OCI-LY1 (cell line): ENCODE measurements around the gene CCDC27.

ENCODE experiments used
- H2AFZ ChIP-seq: fragments of 200-600 bp; sonication (generic), shearing (Covaris generic); 2 replicates; pipeline ENCODE4 v1.6.0; 2014; ENCODE audit warnings: antibody characterized with exemption, mild to moderate bottlenecking, low read length
- H3F3A ChIP-seq: fragments of 200-600 bp; sonication (generic), shearing (Covaris generic); 2 replicates; pipeline ENCODE4 v1.6.0; 2014; ENCODE audit warnings: mild to moderate bottlenecking, antibody characterized with exemption, low read length, moderate library complexity; ENCODE audit not compliant: insufficient read depth
- H3K27ac ChIP-seq: fragments of 200-600 bp; sonication (generic); 2 replicates; pipeline ENCODE4 v1.5.1; 2014; ENCODE audit warnings: low read length, mixed run types, mild to moderate bottlenecking, low read depth; ENCODE audit not compliant: poor library complexity, severe bottlenecking
- H3K27me3 ChIP-seq: fragments of 200-600 bp; sonication (generic); 2 replicates; pipeline ENCODE4 v1.6.0; 2014; ENCODE audit warnings: antibody characterized with exemption, mild to moderate bottlenecking, low read length, moderate library complexity; ENCODE audit not compliant: insufficient read depth
- H3K36me3 ChIP-seq: fragments of 200-600 bp; sonication (generic); 2 replicates; pipeline ENCODE4 v1.6.1; 2014; ENCODE audit warnings: mild to moderate bottlenecking, antibody characterized with exemption, low read length, moderate library complexity, mixed read lengths; ENCODE audit not compliant: insufficient read depth
- H3K4me1 ChIP-seq: fragments of 200-600 bp; sonication (generic); 2 replicates; pipeline ENCODE4 v1.5.1; 2014; ENCODE audit warnings: mild to moderate bottlenecking, low read length, moderate library complexity; ENCODE audit not compliant: insufficient read depth, severe bottlenecking
- H3K4me2 ChIP-seq: fragments of 200-600 bp; sonication (generic), shearing (Covaris generic); 2 replicates; pipeline ENCODE4 v1.6.1; 2014; ENCODE audit warnings: low read length
- H3K4me3 ChIP-seq: fragments of 200-600 bp; sonication (generic); 2 replicates; pipeline ENCODE4 v1.5.1; 2014; ENCODE audit warnings: low read length, low read depth, mild to moderate bottlenecking, mixed read lengths; ENCODE audit not compliant: poor library complexity, severe bottlenecking
- H3K79me2 ChIP-seq: fragments of 200-600 bp; shearing (Covaris generic); 2 replicates; pipeline ENCODE4 v1.6.1; 2016; ENCODE audit warnings: mixed run types, low read length, mixed read lengths; ENCODE audit not compliant: insufficient read depth
- H3K9ac ChIP-seq: fragments of 200-600 bp; sonication (generic), shearing (Covaris generic); 2 replicates; pipeline ENCODE4 v1.6.1; 2014; ENCODE audit warnings: mild to moderate bottlenecking, low read length, mixed read lengths
- H3K9me2 ChIP-seq: fragments of 200-600 bp; sonication (generic), shearing (Covaris generic); 2 replicates; pipeline ENCODE4 v1.6.1; 2014; ENCODE audit warnings: low read depth, mild to moderate bottlenecking, low read length, mixed read lengths
- H3K9me3 ChIP-seq: fragments of 200-600 bp; shearing (Covaris generic); 2 replicates; pipeline ENCODE4 v1.6.1; 2014; ENCODE audit warnings: low read length, mixed read lengths
- H4K20me1 ChIP-seq: fragments of 200-600 bp; sonication (generic), shearing (Covaris generic); 2 replicates; pipeline ENCODE4 v1.6.0; 2016; ENCODE audit warnings: mild to moderate bottlenecking, low read length; ENCODE audit not compliant: insufficient read depth
- CTCF ChIP-seq: fragments of 200-600 bp; sonication (generic), shearing (Covaris generic); IDR thresholded peaks from 2 replicates; pipeline ENCODE4 v1.5.1; 2017; ENCODE audit warnings: mild to moderate bottlenecking, antibody characterized with exemption, low read length, moderate library complexity, mixed read lengths
- EZH2 ChIP-seq: fragments of 200-600 bp; sonication (generic), shearing (Covaris generic); IDR thresholded peaks from 2 replicates; pipeline ENCODE4 v1.8.0; 2017; ENCODE audit warnings: borderline replicate concordance, mixed run types, mild to moderate bottlenecking, antibody characterized with exemption, low read length, moderate library complexity, mixed read lengths

Gene CCDC27

GRCh38 chr1:3703786-3704371, 48.4 kb upstream of the CCDC27 start:
- TF ChIP-seq EZH2: no peak
- no peak for TF ChIP-seq CTCF
- no peaks in the 10 kb centered on the region for H3K9me3 ChIP-seq
- no peaks in the 10 kb centered on the region for H3K4me1 ChIP-seq
- peaks cover 15% of the 10 kb centered on the region for H3K27me3 ChIP-seq
- H3F3A ChIP-seq: no peaks in the 10 kb centered on the region
- no peaks in the 10 kb centered on the region for H3K9me2 ChIP-seq
- no peak overlapping the region for H3K4me2 ChIP-seq
- no peak overlapping the region for H2AFZ ChIP-seq
- H3K9ac ChIP-seq: no peak overlapping the region
- H3K36me3 ChIP-seq: no peaks in the 10 kb centered on the region
- no peaks in the 10 kb centered on the region for H3K79me2 ChIP-seq
- no peak overlapping the region for H3K27ac ChIP-seq
- H3K4me3 ChIP-seq: no peak overlapping the region
- no peaks in the 10 kb centered on the region for H4K20me1 ChIP-seq

- no peaks in the 10 kb centered on the region for H3F3A ChIP-seq
- H3K36me3 ChIP-seq: no peaks in the 10 kb centered on the region
- H3K79me2 ChIP-seq: no peaks in the 10 kb centered on the region
- no peak overlapping the region for H3K4me3 ChIP-seq
- peaks cover 15% of the 10 kb centered on the region for H3K27me3 ChIP-seq
- H3K9me2 ChIP-seq: no peaks in the 10 kb centered on the region
- H3K4me1 ChIP-seq: no peaks in the 10 kb centered on the region
- no peak overlapping the region for H2AFZ ChIP-seq
- no peak for TF ChIP-seq CTCF
- no peak for TF ChIP-seq EZH2
- H3K9ac ChIP-seq: no peak overlapping the region
- H3K9me3 ChIP-seq: no peaks in the 10 kb centered on the region
- H4K20me1 ChIP-seq: no peaks in the 10 kb centered on the region
- no peak overlapping the region for H3K4me2 ChIP-seq
- no peak overlapping the region for H3K27ac ChIP-seq
Measured at GRCh38 chr1:3705341-3705950, 46.8 kb upstream of the CCDC27 start.

DNA sequence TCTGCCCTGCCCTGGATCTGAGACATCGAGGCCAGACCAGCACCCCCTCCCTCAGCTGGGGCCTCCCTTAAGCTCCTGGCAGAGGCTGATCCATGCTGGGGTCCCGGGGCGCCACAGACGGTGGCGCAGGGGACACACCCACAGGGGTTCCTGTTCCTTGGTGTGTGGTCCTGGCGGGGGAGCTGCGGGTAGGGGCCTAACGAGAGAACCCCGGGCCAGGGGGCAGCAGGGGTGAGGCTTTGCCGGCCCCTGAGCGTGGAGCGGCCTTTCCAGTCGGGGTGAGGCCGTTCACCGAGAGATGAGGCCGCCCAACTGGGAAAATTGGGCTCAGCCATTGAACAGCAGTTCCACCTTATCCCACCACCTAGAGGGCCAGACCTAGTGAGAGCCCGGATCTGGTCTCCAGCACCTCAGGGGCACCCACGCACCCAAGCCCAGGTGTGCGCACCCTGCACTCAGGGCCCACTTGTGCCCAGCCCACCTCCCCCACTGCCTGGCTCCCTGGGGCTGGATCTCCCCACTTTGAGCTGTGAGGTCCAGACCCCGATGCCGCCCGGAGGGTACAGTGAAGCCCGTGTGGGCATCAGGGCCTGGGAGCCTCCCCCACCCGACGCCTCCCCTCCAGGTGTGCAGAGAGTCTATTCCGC, 45.5 kb upstream of the CCDC27 start:
- H3F3A ChIP-seq: no peaks in the 10 kb centered on the region
- no peak overlapping the region for H3K4me3 ChIP-seq
- H3K9ac ChIP-seq: no peak overlapping the region
- TF ChIP-seq CTCF: no peak
- H3K79me2 ChIP-seq: no peaks in the 10 kb centered on the region
- H3K27me3 ChIP-seq: peaks cover 9% of the 10 kb centered on the region
- no peaks in the 10 kb centered on the region for H3K9me2 ChIP-seq
- no peaks in the 10 kb centered on the region for H4K20me1 ChIP-seq
- H3K4me2 ChIP-seq: no peak overlapping the region
- no peak overlapping the region for H3K27ac ChIP-seq
- no peaks in the 10 kb centered on the region for H3K36me3 ChIP-seq
- H2AFZ ChIP-seq: no peak overlapping the region
- no peaks in the 10 kb centered on the region for H3K9me3 ChIP-seq
- no peaks in the 10 kb centered on the region for H3K4me1 ChIP-seq
